Gastrocnemius medialis (tissue), 4 donors: ENCODE results near the gene RHOB.

Experiments
- POLR2A ChIP-seq, 2 donors: fragments of 450-650 bp; IDR thresholded peaks; one replicate each; pipeline ENCODE4 v1.6.1; 2017; ENCODE audit warnings: antibody characterized with exemption in 2 of 2, mild to moderate bottlenecking in 2 of 2, moderate library complexity in 2 of 2
- TF ChIP-seq, protein P1 (sequence below), 5 experiments: fragments of 450-650 bp in 3 of 5; fragments of 200-600 bp in 2 of 5; sonication (generic) in 2 of 5; IDR thresholded peaks in 4 of 5; conservative IDR thresholded peaks in 1 of 5; 1 replicate in 4 of 5; 2 replicates in 1 of 5; pipeline ENCODE4 v1.5.1; 2016 to 2019; ENCODE audit warnings: antibody characterized with exemption in 5 of 5, mild to moderate bottlenecking in 3 of 5, moderate library complexity in 3 of 5

- TF ChIP-seq, protein P1, sequence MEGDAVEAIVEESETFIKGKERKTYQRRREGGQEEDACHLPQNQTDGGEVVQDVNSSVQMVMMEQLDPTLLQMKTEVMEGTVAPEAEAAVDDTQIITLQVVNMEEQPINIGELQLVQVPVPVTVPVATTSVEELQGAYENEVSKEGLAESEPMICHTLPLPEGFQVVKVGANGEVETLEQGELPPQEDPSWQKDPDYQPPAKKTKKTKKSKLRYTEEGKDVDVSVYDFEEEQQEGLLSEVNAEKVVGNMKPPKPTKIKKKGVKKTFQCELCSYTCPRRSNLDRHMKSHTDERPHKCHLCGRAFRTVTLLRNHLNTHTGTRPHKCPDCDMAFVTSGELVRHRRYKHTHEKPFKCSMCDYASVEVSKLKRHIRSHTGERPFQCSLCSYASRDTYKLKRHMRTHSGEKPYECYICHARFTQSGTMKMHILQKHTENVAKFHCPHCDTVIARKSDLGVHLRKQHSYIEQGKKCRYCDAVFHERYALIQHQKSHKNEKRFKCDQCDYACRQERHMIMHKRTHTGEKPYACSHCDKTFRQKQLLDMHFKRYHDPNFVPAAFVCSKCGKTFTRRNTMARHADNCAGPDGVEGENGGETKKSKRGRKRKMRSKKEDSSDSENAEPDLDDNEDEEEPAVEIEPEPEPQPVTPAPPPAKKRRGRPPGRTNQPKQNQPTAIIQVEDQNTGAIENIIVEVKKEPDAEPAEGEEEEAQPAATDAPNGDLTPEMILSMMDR (IDR thresholded peaks at IDR 0.05 in 4 of 5, conservative IDR thresholded peaks at IDR 0.05 in 1 of 5): no peak
- TF ChIP-seq POLR2A (IDR thresholded peaks at IDR 0.05): no peak
Observed at GRCh38 chr2:20453087-20453486, 6.2 kb downstream of the RHOB start.
